ENCODE measurements around the gene PLCB4. TPM values are rescaled to one million over a fixed set of nuclear protein-coding genes. Genes with fewer than 3 reads are reported as not detected.

The PLCB4 gene
- total and polyA plus RNA-seq, 2 experiments from 2014 or later: 6.5 to 16.1 TPM

DNA sequence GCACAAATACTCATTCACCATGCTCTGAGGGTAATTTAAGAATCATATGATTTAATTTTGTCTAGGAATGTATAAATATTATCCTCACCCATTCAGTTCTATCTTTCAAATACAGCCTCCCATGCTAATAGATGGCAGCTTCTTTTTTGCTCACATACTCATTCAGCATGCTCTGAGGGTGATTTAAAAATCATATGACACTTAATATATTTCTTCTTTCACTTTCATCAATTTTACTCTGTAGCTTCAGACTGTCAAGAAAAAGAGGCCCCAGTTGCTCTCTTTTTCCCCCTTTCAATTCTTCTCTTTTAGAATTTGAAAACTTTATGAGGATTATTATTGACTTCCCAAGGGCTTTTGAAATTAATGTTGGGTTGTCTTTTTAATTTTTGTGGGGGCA lies 283.9 kb downstream of the PLCB4 start:
- no peak for ATAC-seq
- Histone ChIP-seq H3K9me2 (ENCODE audit: insufficient read depth) (no peaks in the 10 kb centered on the region), H3K4me2 (no peak overlapping the region), H4K20me1 (replicated peaks; ENCODE audit: insufficient read depth) (no peaks in the 10 kb centered on the region), H3K79me2 (replicated peaks; ENCODE audit: insufficient read depth) (no peaks in the 10 kb centered on the region), H3K36me3 (ENCODE audit: insufficient read depth) (no peaks in the 10 kb centered on the region), H3K27me3 (ENCODE audit: insufficient read depth) (no peaks in the 10 kb centered on the region), H3K27ac (ENCODE audit: low read depth) (no peak overlapping the region), H3K4me3 (no peak overlapping the region), H2AFZ (no peak overlapping the region), H3F3A (replicated peaks; ENCODE audit: low read depth) (no peaks in the 10 kb centered on the region), H3K4me1 (ENCODE audit: insufficient read depth) (0 out of 2 replicates have a peak, but pooled peaks cover 5% of the 10 kb centered on the region)
- DNase-seq (ENCODE audit: low spot score): no peak
- Mint-ChIP-seq H3K27me3 (ENCODE audit: insufficient read depth, low read depth, poor library complexity) (peaks cover 3% of the 10 kb centered on the region), H3K9me3 (no peaks in the 10 kb centered on the region), H3K36me3 (ENCODE audit: low read depth) (no peaks in the 10 kb centered on the region), H3K4me1 (peaks cover 20% of the 10 kb centered on the region; the same call in 2 of the 3 replicates), H3K27ac (no peak overlapping the region), H3K4me3 (no peak overlapping the region)
- TF ChIP-seq STAT1 (IDR thresholded peaks at IDR 0.05; ENCODE audit: unreplicated experiment) (no peak), REST (IDR thresholded peaks at IDR 0.05; ENCODE audit: unreplicated experiment) (no peak), CREB1 (CRISPR knock-in tag; IDR thresholded peaks at IDR 0.05; ENCODE audit: low read depth) (no peak), JUNB (IDR thresholded peaks at IDR 0.05; ENCODE audit: unreplicated experiment) (no peak), NANOG (IDR thresholded peaks at IDR 0.05; ENCODE audit: borderline replicate concordance) (no peak), CTCF (conservative IDR thresholded peaks at IDR 0.05; ENCODE audit: low read depth in 2 of 2) (no peak), EZH2phosphoT487 (IDR thresholded peaks at IDR 0.05; ENCODE audit: unreplicated experiment) (no peak), ZNF331 (CRISPR knock-in tag; IDR thresholded peaks at IDR 0.05; ENCODE audit: low read depth) (no peak), POLR2AphosphoS5 (IDR thresholded peaks at IDR 0.05; ENCODE audit: low read depth) (no peak), EZH2 (IDR thresholded peaks at IDR 0.05; ENCODE audit: low read depth, unreplicated experiment) (no peak), ETS1 (IDR thresholded peaks at IDR 0.05) (no peak), ZNF114 (CRISPR knock-in tag; IDR thresholded peaks at IDR 0.05) (no peak)
- TF ChIP-seq, protein P1, sequence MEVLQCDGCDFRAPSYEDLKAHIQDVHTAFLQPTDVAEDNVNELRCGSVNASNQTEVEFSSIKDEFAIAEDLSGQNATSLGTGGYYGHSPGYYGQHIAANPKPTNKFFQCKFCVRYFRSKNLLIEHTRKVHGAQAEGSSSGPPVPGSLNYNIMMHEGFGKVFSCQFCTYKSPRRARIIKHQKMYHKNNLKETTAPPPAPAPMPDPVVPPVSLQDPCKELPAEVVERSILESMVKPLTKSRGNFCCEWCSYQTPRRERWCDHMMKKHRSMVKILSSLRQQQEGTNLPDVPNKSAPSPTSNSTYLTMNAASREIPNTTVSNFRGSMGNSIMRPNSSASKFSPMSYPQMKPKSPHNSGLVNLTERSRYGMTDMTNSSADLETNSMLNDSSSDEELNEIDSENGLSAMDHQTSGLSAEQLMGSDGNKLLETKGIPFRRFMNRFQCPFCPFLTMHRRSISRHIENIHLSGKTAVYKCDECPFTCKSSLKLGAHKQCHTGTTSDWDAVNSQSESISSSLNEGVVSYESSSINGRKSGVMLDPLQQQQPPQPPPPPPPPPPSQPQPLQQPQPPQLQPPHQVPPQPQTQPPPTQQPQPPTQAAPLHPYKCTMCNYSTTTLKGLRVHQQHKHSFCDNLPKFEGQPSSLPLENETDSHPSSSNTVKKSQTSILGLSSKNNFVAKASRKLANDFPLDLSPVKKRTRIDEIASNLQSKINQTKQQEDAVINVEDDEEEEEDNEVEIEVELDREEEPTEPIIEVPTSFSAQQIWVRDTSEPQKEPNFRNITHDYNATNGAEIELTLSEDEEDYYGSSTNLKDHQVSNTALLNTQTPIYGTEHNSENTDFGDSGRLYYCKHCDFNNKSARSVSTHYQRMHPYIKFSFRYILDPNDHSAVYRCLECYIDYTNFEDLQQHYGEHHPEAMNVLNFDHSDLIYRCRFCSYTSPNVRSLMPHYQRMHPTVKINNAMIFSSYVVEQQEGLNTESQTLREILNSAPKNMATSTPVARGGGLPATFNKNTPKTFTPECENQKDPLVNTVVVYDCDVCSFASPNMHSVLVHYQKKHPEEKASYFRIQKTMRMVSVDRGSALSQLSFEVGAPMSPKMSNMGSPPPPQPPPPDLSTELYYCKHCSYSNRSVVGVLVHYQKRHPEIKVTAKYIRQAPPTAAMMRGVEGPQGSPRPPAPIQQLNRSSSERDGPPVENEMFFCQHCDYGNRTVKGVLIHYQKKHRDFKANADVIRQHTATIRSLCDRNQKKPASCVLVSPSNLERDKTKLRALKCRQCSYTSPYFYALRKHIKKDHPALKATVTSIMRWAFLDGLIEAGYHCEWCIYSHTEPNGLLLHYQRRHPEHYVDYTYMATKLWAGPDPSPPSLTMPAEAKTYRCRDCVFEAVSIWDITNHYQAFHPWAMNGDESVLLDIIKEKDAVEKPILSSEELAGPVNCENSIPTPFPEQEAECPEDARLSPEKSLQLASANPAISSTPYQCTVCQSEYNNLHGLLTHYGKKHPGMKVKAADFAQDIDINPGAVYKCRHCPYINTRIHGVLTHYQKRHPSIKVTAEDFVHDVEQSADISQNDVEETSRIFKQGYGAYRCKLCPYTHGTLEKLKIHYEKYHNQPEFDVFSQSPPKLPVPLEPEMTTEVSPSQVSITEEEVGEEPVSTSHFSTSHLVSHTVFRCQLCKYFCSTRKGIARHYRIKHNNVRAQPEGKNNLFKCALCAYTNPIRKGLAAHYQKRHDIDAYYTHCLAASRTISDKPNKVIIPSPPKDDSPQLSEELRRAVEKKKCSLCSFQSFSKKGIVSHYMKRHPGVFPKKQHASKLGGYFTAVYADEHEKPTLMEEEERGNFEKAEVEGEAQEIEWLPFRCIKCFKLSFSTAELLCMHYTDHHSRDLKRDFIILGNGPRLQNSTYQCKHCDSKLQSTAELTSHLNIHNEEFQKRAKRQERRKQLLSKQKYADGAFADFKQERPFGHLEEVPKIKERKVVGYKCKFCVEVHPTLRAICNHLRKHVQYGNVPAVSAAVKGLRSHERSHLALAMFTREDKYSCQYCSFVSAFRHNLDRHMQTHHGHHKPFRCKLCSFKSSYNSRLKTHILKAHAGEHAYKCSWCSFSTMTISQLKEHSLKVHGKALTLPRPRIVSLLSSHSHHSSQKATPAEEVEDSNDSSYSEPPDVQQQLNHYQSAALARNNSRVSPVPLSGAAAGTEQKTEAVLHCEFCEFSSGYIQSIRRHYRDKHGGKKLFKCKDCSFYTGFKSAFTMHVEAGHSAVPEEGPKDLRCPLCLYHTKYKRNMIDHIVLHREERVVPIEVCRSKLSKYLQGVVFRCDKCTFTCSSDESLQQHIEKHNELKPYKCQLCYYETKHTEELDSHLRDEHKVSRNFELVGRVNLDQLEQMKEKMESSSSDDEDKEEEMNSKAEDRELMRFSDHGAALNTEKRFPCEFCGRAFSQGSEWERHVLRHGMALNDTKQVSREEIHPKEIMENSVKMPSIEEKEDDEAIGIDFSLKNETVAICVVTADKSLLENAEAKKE (CRISPR knock-in tag; IDR thresholded peaks at IDR 0.05): no peak

Data from GM23338 (cell line).